ENCODE results near the gene DMRTC2.
"Not testable (repeated sequence)": the region's sequence is repeated elsewhere in the genome, so short reads cannot be mapped to it uniquely, and the experiment has no call there.

GRCh38 chr19:41875973-41876372, 31.1 kb downstream of the DMRTC2 start:
- not testable (repeated sequence) for TF ChIP-seq CTCF (IDR thresholded peaks at IDR 0.05; ENCODE audit: insufficient read depth, low read depth, low read length); EZH2 (IDR thresholded peaks at IDR 0.05; ENCODE audit: insufficient read depth, low read length)
